ENCODE results near the gene SDF4.

DNA sequence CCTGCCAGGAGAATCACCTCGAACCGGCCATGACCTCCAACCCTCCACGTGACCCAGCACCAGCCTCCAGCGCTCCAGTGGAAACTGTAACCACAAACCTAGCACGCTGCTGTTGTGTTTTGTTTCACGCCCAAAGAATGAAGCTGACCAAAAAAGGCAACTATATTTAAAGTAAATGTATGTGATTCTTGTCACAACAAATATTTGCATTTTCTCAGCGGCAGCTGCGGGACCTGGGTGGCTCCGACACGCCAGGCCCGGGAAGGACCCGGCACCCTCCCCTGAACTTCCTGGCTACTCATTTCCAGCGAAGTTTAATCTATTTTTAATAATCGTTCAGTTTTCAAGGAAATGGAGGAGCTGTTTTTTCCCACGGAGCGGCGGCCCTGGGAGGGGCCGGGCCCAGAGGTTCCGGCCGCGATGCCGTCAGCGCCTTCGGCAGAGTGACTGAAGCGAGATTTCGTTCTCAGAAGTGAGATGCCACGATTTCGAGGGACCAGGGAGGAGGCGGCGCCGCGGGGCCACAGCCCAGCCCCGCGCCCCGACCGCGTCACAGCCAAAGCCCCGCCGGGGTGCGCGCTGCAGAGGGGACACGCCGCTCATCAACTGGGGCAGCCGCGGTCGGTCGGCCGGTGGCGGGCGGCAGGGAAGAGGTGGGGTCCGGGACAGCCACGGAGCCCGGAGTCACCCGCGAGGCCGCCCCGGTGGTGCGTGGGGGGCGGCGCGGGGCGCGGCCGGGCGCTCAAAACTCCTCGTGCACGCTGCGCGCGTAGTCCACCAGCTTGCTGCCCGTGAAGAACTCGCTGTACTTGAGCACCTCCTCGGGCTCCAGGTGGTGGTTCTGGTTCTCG lies 14.8 kb downstream of the SDF4 start:
- TF ChIP-seq, protein P1, sequence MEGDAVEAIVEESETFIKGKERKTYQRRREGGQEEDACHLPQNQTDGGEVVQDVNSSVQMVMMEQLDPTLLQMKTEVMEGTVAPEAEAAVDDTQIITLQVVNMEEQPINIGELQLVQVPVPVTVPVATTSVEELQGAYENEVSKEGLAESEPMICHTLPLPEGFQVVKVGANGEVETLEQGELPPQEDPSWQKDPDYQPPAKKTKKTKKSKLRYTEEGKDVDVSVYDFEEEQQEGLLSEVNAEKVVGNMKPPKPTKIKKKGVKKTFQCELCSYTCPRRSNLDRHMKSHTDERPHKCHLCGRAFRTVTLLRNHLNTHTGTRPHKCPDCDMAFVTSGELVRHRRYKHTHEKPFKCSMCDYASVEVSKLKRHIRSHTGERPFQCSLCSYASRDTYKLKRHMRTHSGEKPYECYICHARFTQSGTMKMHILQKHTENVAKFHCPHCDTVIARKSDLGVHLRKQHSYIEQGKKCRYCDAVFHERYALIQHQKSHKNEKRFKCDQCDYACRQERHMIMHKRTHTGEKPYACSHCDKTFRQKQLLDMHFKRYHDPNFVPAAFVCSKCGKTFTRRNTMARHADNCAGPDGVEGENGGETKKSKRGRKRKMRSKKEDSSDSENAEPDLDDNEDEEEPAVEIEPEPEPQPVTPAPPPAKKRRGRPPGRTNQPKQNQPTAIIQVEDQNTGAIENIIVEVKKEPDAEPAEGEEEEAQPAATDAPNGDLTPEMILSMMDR (IDR thresholded peaks at IDR 0.05; ENCODE audit: low read length): no peak
- no peak for TF ChIP-seq EZH2 (IDR thresholded peaks at IDR 0.05; ENCODE audit: borderline replicate concordance, low read length)

Measured in OCI-LY1 (cell line).